ENCODE data around the gene TBC1D4. TPM values are rescaled to one million over a fixed set of nuclear protein-coding genes. Genes with fewer than 3 reads are reported as not detected.

The TBC1D4 gene
- total and polyA plus RNA-seq, 2 donors (not counting 1 experiment from before 2014, with no cell fraction given): 10.3 to 15.4 TPM

DNA sequence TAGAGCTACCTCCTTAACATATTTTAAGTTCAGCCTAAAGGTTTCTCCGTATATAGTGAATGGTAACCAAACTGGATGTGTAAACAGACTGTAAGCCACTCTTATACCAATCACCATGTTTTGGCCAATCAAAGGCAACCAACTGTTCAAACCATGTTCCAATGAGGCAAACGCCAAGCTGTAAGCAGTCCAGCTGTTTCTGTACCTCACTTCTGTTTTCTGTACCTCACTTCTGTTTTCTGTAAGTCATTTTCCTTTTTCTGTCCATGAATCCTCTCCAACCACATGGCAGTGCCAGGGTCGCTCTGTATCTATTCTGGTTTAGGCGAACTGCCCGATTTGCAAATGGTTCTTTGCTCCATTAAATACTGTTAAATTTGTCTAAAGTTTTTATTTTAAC, 31.3 kb upstream of the TBC1D4 start:
- TF ChIP-seq EZH2 (IDR thresholded peaks at IDR 0.05; ENCODE audit: low read length, missing control alignments) (no peak), CTCF (conservative IDR thresholded peaks at IDR 0.05 in 1 of 2, IDR thresholded peaks at IDR 0.05 in 1 of 2; ENCODE audit: low read depth in 1 of 2, low read length in 2 of 2) (no peak)
- Histone ChIP-seq H3K36me3 (ENCODE audit: control insufficient read depth, insufficient read depth, low read length) (no peaks in the 10 kb centered on the region), H4K20me1 (ENCODE audit: control insufficient read depth, extremely low read depth, insufficient read depth, low read length) (no peaks in the 10 kb centered on the region), H2AFZ (ENCODE audit: low read length) (no peak overlapping the region), H3K4me3 (replicated peaks in 1 of 4; ENCODE audit: control extremely low read depth in 1 of 4, insufficient read depth in 1 of 4, low read depth in 3 of 4, low read length in 4 of 4) (no peak overlapping the region), H3K4me1 (ENCODE audit: control insufficient read depth, extremely low read depth, insufficient read depth, low read length) (no peaks in the 10 kb centered on the region), H3K9ac (ENCODE audit: insufficient read depth, low read length) (no peak overlapping the region), H3K27ac (ENCODE audit: insufficient read depth, low read length) (no peak overlapping the region), H3K4me2 (ENCODE audit: extremely low read depth, insufficient read depth, low read length) (no peak overlapping the region), H3K79me2 (ENCODE audit: control insufficient read depth, insufficient read depth, low read length) (no peaks in the 10 kb centered on the region), H3K27me3 (ENCODE audit: control insufficient read depth, insufficient read depth, low read length) (no peaks in the 10 kb centered on the region), H3K9me3 (ENCODE audit: control insufficient read depth, insufficient read depth, low read depth, low read length) (no peaks in the 10 kb centered on the region)
- DNase-seq (ENCODE audit: low read depth in 2 of 2): no peak

DNA sequence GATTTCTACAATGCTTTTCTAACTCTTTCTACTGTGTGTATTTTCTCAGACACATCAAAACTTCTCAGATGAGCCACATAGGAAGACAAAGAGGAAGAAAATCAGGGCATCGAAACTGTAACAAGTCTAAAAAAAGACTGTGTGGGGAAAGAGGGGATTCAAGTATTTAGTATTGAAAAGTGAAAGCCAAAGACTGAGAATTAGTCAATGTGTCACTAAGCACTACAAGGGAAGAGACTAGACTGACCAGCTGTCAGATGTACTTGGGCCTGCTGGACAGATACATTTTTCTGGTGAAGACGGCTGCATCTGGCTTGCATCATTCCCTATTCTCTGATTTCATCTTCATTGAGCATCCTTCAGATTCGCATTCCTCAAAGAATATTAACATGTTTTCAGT, 30.3 kb upstream of the TBC1D4 start:
- Histone ChIP-seq H3K4me2 (ENCODE audit: extremely low read depth, insufficient read depth, low read length) (no peak overlapping the region), H3K9ac (ENCODE audit: insufficient read depth, low read length) (no peak overlapping the region), H3K79me2 (ENCODE audit: control insufficient read depth, insufficient read depth, low read length) (no peaks in the 10 kb centered on the region), H4K20me1 (ENCODE audit: control insufficient read depth, extremely low read depth, insufficient read depth, low read length) (no peaks in the 10 kb centered on the region), H3K36me3 (ENCODE audit: control insufficient read depth, insufficient read depth, low read length) (no peaks in the 10 kb centered on the region), H3K9me3 (ENCODE audit: control insufficient read depth, insufficient read depth, low read depth, low read length) (no peaks in the 10 kb centered on the region), H3K27me3 (ENCODE audit: control insufficient read depth, insufficient read depth, low read length) (no peaks in the 10 kb centered on the region), H2AFZ (ENCODE audit: low read length) (no peak overlapping the region), H3K4me3 (replicated peaks in 1 of 4; ENCODE audit: control extremely low read depth in 1 of 4, insufficient read depth in 1 of 4, low read depth in 3 of 4, low read length in 4 of 4) (no peak overlapping the region), H3K4me1 (ENCODE audit: control insufficient read depth, extremely low read depth, insufficient read depth, low read length) (no peaks in the 10 kb centered on the region), H3K27ac (ENCODE audit: insufficient read depth, low read length) (no peak overlapping the region)
- no peak for DNase-seq (ENCODE audit: low read depth in 2 of 2)
- TF ChIP-seq CTCF (conservative IDR thresholded peaks at IDR 0.05 in 1 of 2, IDR thresholded peaks at IDR 0.05 in 1 of 2; ENCODE audit: low read depth in 1 of 2, low read length in 2 of 2): no peak

- Histone ChIP-seq H3K9ac (ENCODE audit: insufficient read depth, low read length) (no peak overlapping the region), H3K79me2 (ENCODE audit: control insufficient read depth, insufficient read depth, low read length) (no peaks in the 10 kb centered on the region), H4K20me1 (ENCODE audit: control insufficient read depth, extremely low read depth, insufficient read depth, low read length) (no peaks in the 10 kb centered on the region), H3K4me3 (replicated peaks in 1 of 4; ENCODE audit: control extremely low read depth in 1 of 4, insufficient read depth in 1 of 4, low read depth in 3 of 4, low read length in 4 of 4) (no peak overlapping the region), H3K9me3 (ENCODE audit: control insufficient read depth, insufficient read depth, low read depth, low read length) (no peaks in the 10 kb centered on the region), H2AFZ (ENCODE audit: low read length) (no peak overlapping the region), H3K4me1 (ENCODE audit: control insufficient read depth, extremely low read depth, insufficient read depth, low read length) (no peaks in the 10 kb centered on the region), H3K4me2 (ENCODE audit: extremely low read depth, insufficient read depth, low read length) (no peak overlapping the region), H3K36me3 (ENCODE audit: control insufficient read depth, insufficient read depth, low read length) (no peaks in the 10 kb centered on the region), H3K27ac (ENCODE audit: insufficient read depth, low read length) (no peak overlapping the region), H3K27me3 (ENCODE audit: control insufficient read depth, insufficient read depth, low read length) (no peaks in the 10 kb centered on the region)
- no peak for DNase-seq (ENCODE audit: low read depth in 2 of 2)
- no peak for TF ChIP-seq CTCF (conservative IDR thresholded peaks at IDR 0.05 in 1 of 2, IDR thresholded peaks at IDR 0.05 in 1 of 2; ENCODE audit: low read depth in 1 of 2, low read length in 2 of 2)
- TF ChIP-seq EZH2 (IDR thresholded peaks at IDR 0.05; ENCODE audit: low read length, missing control alignments): no peak
Measured at GRCh38 chr13:75511051-75511625, 29.2 kb upstream of the TBC1D4 start.

Data from fibroblast of lung (primary cell).